Hippocampal formation (tissue), 2 donors: ENCODE results near the gene CDK2.
"Not testable (repeated sequence)": the region's sequence is repeated elsewhere in the genome, so short reads cannot be mapped to it uniquely, and the experiment has no call there.

ENCODE experiments used
- DNase-seq, 2 donors: peaks; one replicate each; lab custom pipeline; 2025; lab: John Stamatoyannopoulos, UW

CDK2 gene

DNA sequence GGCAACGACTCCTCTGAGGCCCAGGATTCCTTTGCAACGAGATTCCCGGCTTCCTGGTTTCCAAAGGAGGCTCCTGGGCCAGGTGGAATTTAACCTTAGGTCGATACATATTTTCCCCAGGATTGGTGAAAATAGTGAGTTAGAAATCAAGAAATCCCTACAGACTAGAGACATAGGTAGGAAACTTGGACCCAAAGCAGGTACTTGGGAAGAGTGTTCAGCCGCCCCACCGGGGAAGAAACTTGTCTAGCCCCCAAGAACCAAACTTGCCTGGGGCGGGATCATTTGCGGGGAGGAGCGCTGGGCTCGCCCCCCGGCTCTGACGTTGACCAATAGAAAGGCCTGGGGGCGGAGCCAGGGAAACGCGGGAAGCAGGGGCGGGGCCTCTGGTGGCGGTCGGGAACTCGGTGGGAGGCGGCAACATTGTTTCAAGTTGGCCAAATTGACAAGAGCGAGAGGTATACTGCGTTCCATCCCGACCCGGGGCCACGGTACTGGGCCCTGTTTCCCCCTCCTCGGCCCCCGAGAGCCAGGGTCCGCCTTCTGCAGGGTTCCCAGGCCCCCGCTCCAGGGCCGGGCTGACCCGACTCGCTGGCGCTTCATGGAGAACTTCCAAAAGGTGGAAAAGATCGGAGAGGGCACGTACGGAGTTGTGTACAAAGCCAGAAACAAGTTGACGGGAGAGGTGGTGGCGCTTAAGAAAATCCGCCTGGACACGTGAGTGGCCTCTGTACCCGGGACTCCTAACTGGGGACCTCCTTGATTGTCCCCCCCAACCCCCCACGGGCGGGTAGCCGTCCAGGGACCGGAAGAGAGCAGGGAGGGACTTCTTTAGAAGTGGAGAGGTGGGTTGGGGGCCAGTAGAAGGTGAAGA is at the start of gene CDK2:
Gene CDK2 (plus strand): TSS at position 423 of the 874 bp plus-strand sequence. CDS start 179 bp downstream, at position 602.
- peak; percentile 68 to 70 for DNase-seq

DNA sequence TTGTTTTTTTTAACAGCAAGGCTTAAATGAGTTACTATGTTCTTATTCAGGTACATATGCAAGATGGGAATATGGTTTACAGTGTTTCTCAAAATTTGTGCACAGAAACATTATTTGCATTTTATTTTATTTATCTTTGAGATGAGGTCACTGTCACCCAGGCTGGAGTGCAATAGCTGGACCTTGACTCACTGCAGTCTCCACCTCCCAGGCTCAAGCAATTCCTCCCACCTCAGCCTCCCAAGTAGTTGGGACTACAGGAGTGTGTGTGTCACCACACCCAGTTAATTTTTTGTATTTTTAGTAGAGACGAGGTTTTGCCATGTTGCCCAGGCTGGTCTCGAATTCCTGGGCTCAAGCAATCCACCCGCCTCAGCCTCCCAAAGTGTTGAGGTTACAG is 47.6 kb upstream of the CDK2 start:
- DNase-seq, result not testable (repeated sequence)

DNA sequence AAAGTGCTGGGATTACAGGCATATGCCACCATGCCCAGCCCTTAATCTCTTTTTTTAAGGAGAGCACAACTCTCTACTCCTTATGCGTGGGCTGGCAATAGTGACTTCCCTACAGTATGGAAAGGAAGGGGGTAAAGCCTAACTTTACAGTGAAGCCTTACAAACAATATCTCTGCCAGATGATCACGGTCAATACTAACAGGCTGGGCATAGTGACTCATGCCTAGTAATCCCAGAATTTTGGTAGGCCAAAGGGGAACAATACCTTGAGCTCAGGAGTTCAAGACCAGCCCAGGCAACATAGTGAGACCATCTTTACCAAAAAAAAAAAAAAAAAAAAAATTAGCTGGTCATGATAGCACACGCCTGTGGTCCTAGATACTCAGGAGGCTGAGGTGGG is 44.5 kb upstream of the CDK2 start:
- DNase-seq, result no peak

DNA sequence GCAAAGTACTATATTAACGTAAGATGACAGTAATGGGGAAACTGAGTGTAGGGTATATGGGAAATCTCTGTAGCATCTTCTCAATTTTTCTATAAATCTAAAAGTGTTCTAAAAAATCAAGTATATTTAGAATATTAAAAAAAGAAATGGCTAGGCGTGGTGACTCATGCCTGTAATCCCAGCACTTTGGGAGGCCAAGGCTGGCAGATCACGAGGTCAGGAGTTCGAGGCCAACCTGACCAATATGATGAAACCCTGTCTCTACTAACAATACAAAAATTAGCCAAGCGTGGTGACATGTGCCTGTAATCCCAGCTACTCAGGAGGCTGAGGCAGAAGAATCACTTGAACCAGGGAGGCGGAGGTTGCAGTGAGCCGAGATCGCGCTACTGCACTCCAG is 43.0 kb upstream of the CDK2 start:
- DNase-seq, result not testable (repeated sequence)

DNA sequence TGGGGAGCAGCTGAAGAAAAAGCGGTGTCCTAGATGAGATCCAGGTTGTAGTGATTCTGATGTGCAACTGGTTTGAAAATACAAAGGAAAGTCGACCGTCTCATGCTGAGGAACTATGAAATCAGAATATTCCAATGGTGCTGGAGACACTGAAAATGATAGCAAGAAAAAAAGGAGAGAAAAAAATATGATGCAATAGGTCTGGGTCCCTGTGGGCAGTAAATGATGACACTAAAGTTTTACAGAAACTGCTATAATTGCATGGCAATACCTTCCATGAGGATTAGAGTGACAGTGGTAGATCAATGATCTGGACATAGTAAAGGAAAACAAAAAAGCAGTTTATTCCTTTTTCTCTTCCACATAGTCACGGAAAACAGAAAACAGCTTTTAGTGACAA is 41.3 kb upstream of the CDK2 start:
- no peak for DNase-seq

DNA sequence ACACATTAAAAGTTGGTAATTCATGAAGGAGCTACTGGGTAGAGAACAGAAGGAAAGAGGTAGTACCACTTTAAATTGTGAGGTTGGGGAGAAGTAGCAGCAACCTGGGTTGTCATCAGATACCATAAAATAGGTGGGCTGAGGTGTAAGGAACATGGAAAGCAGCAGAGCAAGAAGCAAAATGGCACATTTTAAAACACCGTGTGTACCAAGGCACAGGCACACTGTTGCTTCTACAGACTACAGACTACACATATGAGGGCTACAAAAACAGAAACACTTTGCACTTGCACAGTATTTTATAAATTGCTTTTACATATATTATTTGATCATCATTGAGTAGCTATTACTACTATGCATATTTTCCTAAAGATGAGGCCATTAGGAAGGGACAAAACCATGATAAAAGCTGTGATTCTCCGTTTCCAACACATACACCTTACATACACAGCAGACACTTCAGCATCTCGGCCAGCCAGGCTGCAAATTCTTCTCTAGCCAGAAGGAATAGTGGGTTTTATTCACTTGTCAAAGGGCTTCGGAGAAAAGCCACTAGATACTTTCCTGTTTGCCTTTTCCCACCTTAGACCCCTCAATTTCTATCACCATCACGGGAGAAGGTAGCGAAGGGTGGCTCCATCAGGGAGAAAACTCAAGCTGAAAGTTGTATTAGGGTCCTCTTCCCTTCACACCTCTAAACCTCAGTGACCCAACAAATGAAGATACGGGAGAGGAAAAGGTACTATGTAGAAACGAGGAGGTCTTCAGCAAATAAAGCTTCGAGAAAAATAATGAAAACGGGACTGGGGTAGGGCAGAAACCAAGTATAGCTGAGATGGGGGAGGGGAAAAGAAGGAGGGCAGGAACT is 40.5 kb upstream of the CDK2 start:
- DNase-seq, result no peak

DNA sequence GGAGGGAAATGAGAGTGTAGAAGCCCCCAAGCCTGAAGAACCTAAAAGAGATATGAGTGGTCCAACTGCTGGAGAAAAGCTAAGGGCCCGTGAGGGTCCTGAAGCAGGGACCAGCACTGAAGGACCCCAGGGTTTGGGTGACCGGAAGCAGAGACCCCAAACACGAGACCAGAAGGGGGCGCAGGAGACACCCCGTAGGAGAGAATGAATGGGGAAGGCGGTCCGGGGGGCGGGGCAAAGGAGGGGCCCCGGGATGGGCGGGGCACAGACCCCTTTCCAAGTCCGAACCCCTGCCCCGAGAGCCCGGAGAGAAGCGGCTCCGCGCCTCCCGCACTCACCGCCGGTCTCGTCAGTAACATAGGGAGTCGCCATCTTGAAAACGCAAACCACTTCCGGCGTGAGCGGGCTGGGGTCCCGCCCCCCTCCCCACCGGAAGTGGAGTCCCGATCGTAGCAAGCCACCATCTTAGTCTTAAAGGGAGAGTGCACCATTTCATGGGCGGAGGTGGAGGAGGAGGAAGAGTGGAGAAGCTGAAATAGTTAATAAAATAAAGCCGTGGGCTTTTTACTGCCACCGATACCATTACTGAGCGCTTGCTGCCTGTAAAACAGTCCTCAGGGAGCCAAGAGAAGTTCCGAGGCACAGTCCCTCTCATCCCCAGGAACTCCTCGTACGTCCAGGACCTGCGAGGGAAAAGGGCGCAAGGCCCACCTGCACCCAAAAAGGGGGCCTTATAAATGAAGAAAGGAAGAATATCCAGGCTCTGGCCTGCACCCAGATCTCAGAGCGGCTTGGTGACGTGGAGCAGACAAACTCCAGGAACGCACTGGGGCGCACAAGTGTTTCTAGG is 39.7 kb upstream of the CDK2 start:
- DNase-seq, result peak; percentile 86 to 89

DNA sequence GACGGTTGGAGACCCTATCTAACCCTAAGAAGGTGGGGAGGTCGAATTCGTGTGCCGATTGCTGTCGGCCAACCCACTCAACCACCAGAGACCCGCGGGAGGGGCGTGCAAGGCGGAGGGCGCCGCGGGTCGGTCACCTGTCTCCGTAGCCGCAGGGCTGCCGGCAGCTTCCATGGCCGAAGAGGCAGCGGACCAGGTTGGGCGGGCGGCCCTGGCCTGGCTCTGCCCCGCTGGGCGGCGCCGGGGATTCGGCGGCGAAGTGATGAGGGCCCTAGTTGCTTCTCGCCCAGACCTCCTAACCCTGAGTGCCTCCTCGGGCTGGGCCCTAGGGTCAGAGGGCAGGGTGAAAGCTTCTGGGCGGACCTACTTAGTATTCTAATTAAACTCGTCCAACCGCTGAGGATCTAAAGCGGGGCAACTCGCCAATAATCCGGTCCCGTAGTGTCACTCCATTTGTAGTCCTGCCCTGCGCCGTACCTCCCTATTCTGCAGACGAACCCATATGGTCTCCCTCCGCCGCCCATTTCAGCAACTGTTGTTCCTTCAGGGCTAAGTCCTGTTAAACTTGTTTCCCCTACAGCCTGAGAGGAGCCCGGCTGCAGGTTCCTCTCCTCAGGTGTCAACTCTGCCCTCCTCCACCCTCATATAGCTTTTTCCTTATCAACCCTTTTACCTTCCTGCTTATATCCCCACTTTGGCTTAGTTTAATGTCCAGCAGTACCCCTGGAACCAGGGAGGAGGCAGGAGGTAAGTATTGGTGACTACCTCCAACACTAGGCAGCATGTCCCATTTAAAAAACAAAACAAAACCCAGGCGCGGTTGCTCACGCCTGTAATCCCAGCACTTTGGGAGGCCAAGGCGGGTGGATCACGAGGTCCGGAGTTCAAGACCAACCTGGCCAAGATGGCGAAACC is 38.8 kb upstream of the CDK2 start, which contains the start of gene PYM1:
Gene PYM1 (minus strand): TSS at position 307 of the 915 bp plus-strand sequence. CDS start 133 bp downstream, at position 174.
- peak; percentile 38 to 64 for DNase-seq

DNA sequence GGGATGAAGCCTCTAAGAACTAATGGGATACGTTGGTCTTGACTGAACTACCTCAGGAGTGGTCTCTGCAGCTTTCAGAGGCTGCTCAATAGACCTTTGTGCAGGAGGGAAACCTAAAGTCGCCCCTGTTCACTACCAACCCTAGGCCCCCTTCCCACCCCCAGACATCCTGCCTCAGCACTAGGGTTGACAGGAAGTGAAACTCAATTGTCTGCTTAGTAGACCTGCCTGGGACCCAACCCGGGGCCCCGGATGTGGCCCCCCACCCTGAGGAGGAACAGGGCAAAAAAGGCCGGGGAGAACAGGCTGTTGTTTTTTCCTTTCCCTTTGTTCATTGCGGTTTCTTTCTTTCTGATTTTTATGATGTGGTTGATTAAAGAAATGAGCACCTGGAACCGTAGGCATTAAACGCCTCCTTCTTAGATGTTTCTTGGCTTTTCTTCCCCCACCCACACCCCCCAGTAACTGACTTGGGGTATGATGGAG is 37.3 kb upstream of the CDK2 start:
- no peak for DNase-seq

DNA sequence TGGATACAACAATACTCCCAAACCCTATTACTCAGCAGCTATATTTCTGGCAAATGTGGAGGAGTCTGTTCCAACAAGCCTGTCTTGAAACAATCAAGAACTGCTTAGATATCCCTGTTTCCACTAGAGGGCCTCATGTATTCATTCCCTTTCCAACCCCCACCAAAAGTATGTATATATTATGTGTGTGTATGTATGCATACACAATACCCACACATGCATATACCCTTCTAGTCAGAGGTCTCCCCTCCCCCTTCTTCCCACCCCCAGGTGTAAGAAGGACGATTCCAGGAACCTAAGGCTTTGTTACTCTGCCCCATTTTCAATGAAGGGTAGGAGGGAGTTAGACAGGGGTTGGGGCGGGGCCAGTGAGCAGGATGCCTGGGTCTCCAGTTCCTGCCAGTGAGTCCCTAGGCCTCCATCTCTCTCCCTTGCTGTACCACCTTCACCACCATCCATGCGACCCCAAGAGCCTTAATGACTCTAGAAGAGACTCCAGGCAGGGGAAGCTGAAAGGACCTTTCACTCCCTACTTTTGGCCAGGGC is 35.8 kb upstream of the CDK2 start, which contains the start of gene DGKA:
Gene DGKA (plus strand): TSS at position 392 of the 546 bp plus-strand sequence. CDS start 5,342 bp downstream, outside the sequence.
- peak in 1 of 2 donors; percentile 59 for DNase-seq

DNA sequence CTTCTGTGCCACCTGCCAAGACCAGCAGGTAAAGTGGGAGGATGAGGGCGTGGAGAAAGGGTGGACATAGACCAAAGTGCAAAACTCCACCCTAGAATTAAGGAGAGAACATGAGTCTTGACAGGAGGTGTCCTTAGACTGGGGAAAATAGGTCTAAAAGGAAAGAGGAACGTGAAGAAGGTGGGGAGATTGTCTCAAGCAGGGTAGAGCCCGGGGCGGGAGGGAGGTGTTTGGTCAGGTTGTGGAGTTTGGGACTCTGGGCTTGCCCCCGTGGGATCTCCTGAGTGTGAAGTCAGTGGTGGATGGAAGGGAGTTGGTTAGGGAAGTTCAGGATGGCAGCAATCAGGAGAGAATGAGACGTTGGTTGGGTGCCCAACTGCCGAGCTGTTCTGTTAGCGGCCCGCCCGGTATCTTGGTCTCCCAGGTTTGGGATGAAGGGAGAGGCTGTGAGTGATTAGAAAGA is 35.3 kb upstream of the CDK2 start:
- DNase-seq, result no peak

DNA sequence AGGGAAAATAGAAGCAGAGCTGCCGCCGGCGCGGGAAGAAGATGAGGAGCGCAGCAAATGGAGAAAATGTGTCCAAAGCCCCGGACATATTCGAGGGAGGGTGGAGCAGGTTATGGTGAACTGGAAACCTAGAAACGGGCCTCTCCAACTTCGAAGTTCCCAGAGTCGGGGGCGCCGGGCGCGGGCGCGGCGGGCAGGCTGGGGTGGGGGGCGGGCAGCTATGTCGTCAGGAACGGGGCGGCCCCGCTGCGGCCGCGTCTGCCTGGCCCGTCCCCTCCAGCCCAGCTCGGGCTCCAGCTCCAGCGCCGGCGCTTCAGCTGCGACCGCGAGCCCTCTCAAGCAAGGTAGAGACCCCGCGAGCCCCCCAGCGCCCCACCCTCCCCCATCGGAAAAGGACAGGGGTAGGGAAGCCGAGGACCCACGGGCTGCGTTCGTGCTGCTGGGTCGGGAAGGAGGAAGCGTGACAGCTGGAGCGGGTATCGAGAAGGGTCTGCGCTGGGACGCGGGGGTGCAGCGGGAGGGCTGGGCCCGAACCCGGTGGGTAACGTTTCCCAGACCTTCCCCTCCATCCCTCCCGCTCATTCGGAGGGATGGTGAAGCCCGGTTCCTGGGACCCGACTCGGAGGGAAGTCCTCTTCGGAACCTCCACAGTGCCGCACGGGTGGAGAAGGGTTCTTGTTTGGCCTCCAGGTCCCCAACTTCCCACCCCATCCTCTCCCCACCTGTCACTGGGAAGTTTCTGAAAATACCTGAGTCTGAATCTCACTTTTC is 34.7 kb upstream of the CDK2 start:
- DNase-seq, result peak in 1 of 2 donors; percentile 42

DNA sequence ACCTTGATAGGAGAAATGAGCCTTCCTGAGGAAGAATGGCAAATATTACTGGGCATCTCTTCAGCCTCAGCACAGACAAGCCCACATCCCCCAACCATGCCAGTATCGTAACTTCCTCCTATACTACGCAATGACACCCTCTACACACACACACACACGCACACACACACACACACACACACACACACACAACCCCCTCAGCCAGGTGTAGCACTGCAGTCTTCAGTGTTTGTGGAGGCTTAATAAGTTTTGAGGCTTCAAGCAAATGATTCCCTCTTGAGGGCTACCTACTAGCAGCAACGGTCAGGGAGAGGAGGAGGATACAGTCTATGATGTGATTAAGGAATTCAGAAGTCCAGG is 34.1 kb upstream of the CDK2 start:
- DNase-seq, result no peak

DNA sequence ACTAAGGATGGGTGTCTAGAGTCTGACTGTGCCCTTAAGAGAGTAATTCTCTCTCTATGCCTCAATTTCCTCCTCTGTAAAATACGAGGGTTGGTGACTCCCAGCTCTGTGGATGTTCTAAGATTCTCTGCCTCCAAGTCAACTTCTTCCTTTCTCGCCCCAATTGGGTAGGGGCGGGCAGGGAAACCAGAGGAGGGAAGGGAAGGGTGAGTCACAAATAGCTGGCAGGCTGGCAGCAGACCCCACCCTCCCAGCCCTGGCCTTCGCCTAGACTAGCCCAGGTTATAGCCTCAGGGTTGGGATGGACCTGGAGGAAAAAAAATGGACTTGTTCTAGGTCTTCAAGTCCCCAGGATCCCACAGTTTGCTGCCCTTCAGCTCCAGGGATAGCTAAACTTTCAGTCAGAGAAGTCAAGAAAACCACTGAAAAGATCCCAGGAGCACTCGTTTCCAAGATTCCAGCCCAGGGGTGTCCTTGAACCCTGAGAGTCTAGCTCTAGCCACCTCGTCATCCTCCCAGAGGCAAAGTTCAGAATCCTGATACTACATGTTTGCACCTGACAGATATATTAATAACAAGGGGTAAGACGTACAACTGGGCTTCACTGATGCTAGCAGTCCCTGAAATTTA is 33.3 kb upstream of the CDK2 start:
- no peak for DNase-seq

DNA sequence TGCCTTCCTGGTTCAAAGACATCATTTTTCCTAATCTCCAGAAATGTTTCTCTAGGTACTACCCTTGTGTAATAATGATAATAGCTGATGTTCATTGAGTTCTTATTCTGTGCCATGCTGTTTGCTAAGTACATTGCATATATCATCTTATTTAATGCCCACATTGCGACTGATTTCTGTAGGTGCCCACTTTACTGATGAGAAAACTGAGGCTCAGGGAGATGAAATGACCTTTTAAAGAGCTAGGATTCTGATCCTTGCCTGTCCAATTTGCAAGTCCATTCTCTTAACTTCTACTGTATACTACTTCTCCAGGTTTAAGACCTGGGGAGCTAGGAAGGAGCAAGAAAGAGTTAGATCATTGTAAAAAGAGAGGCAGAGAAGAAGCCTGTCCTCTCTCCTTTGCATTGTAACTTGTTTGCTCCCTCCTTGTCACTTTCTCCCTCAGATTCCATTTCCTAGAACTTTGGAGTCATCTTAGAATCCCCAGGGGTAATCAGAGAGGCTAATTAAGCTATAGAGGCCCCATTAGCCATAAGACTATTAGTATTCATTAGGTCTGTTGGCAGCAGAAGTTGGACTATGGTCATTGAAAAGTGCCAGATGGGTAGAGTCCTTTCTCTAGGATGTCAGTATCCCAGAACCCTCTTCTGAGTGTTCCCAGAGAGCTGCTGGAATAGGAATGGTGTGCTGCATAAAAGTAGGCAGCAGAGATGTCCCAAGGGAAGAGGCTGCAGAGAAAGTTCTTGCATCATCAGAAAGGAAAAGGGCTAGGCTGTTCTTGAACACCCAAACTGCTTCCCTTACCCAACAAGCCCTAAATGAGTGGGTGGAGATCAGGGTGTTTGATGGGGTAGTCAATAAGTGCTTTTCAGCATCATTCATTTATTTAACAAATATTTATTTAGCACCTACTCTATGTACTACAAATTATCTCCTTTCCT is 32.6 kb upstream of the CDK2 start:
- DNase-seq, result no peak

DNA sequence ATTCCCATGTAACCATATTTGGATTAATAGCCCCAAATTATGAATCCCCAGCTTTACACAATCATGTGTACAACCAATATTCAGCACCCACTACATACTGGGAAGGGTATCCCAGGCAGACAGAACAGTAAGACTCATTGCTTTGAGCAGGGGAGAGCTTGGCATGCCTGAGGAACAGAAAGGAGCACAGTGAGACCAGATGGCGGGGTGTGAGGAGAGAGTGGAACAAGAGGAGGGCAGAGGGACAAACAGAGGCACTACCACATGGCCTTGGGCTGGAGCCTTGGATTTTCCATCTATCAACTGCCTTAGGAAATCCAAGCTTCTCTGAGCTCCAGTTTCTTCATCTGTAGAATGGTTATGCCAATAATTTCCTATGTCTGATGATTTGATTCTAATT is 31.9 kb upstream of the CDK2 start:
- DNase-seq, result no peak

DNA sequence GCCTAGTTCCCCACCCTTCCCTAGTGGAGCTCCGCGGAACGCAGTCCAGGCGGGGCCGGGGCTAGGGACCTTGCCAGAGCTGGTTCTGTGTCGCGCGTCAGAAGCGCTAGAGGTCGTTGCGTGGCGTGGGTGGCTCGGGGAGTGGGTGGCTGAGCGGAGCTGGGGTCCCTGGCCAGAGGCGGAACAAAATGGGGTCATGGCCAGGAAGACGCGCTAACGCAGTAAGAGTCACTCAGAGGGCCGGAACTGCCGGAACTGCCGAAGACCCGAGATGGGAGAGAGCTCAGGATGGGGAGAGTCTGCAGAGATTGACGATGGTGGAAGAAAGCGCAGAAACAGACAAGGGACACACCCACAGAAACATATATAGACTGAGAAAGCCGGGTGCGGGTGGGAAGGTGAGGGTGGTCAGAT is 30.9 kb upstream of the CDK2 start:
- DNase-seq, result no peak

DNA sequence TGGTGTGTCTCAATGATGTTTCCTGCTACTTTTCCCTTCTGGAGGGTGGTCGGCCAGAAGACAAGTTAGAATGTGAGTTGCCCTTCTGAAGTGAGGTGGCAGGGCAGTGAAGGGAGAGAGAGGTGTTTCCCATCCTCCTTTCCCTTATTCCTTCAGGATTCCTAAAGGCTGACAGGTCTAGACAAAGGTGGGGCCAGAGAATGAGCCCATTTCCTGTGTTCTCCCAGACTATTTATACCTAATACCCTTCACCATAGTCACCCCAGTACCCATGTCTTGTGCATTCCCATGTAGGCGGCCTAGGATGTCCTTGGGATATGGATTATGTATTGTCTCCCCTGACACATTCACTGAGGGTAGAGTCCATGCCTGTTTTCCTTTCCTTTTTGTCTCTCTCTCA is 28.6 kb upstream of the CDK2 start:
- no peak for DNase-seq
